ENCODE data around the gene IGHMBP2.

The IGHMBP2 gene

GRCh38 chr11:68978626-68978930 is 74.9 kb downstream of the IGHMBP2 start:
- DNase-seq (ENCODE audit: insufficient read length, low spot score) (no peak), FAIRE-seq (no peak)

GRCh38 chr11:68978931-68979594 is 75.4 kb downstream of the IGHMBP2 start:
- DNase-seq (ENCODE audit: insufficient read length, low spot score) (no peak), FAIRE-seq (no peak)

GRCh38 chr11:68979931-68980775 is 76.5 kb downstream of the IGHMBP2 start:
- FAIRE-seq: no peak
- no peak for DNase-seq (ENCODE audit: insufficient read length, low spot score)

- FAIRE-seq: no peak
These were observed 77.0 kb downstream of the IGHMBP2 start, which contains the start of gene MRGPRD for GRCh38 chr11:68980776-68981065. Gene MRGPRD, minus strand, starts transcription at chr11:68980986. Its CDS starts 0 bp downstream, at chr11:68980986.

GRCh38 chr11:68982134-68982533 is 78.4 kb downstream of the IGHMBP2 start:
- no peak for FAIRE-seq
- DNase-seq (ENCODE audit: insufficient read length, low spot score): no peak

More at GRCh38 chr11:68980776-68981065, 77.0 kb downstream of the IGHMBP2 start, which contains the start of gene MRGPRD:
- DNase-seq (ENCODE audit: insufficient read length, low spot score): no peak

- DNase-seq (ENCODE audit: insufficient read length, low spot score): no peak
- no peak for FAIRE-seq
These were observed 80.1 kb downstream of the IGHMBP2 start for GRCh38 chr11:68983801-68984200.

GRCh38 chr11:68987211-68987610 is 83.5 kb downstream of the IGHMBP2 start:
- no peak for DNase-seq (ENCODE audit: insufficient read length, low spot score)
- FAIRE-seq: peak; percentile 9

GRCh38 chr11:68988491-68988890 is 84.8 kb downstream of the IGHMBP2 start:
- DNase-seq (ENCODE audit: insufficient read length, low spot score) (no peak), FAIRE-seq (no peak)

Measured in HTR-8/SVneo (cell line).